Erythroblast (primary cell): Measurements from ENCODE around the gene CTNNA3.

Source experiments
- GATA1 ChIP-seq: IDR thresholded peaks from 2 replicates; pipeline ENCODE4 v1.6.1; 2011; ENCODE audit warnings: low read depth, mild to moderate bottlenecking, control low read depth, low read length, moderate library complexity
- POLR2A ChIP-seq: IDR thresholded peaks from 2 replicates; pipeline ENCODE4 v1.6.1; 2011; ENCODE audit warnings: mild to moderate bottlenecking, low read length

- TF ChIP-seq POLR2A: no peak
- no peak for TF ChIP-seq GATA1
Observed at GRCh38 chr10:66958466-66958865, 737.5 kb downstream of the CTNNA3 start.
